GM23248 (cell line): ENCODE results near the gene HRH3. TPM values are rescaled to one million over a fixed set of nuclear protein-coding genes. Genes with fewer than 3 reads are reported as not detected.

Source experiments
- DNase-seq: peaks from one replicate; pipeline ENCODE4 v3.0.0-alpha.2; 2015
- H2AFZ ChIP-seq: fragments of 200-600 bp; sonication (generic); 2 replicates; pipeline ENCODE4 v1.6.1; 2016; ENCODE audit warnings: antibody characterized with exemption
- H3F3A ChIP-seq: fragments of 200-600 bp; sonication (generic); 2 replicates; pipeline ENCODE4 v1.6.1; 2016; ENCODE audit warnings: mild to moderate bottlenecking, antibody characterized with exemption, mixed run types; ENCODE audit not compliant: insufficient read depth
- H3K27ac ChIP-seq: fragments of 200-600 bp; sonication (generic); 2 replicates; pipeline ENCODE4 v1.5.1; 2016; ENCODE audit warnings: mild to moderate bottlenecking
- H3K27me3 ChIP-seq: fragments of 200-600 bp; sonication (generic); replicated peaks from 2 replicates; pipeline ENCODE4 v1.6.1; 2016; ENCODE audit warnings: mild to moderate bottlenecking; ENCODE audit not compliant: insufficient read depth
- H3K36me3 ChIP-seq: fragments of 200-600 bp; sonication (generic); 2 replicates; pipeline ENCODE4 v1.6.1; 2016; ENCODE audit warnings: low read depth, mild to moderate bottlenecking
- H3K4me1 ChIP-seq: fragments of 200-600 bp; sonication (generic); 2 replicates; pipeline ENCODE4 v1.6.1; 2016; ENCODE audit warnings: mild to moderate bottlenecking; ENCODE audit not compliant: insufficient read depth
- H3K4me2 ChIP-seq: fragments of 200-600 bp; sonication (generic); one replicate; pipeline ENCODE4 v1.6.1; 2016; ENCODE audit warnings: mild to moderate bottlenecking; ENCODE audit not compliant: unreplicated experiment
- H3K4me3 ChIP-seq: fragments of 200-600 bp; sonication (generic); 2 replicates; pipeline ENCODE4 v1.5.1; 2016; ENCODE audit warnings: mild to moderate bottlenecking
- H3K79me2 ChIP-seq: fragments of 200-600 bp; sonication (generic); 2 replicates; pipeline ENCODE4 v1.6.1; 2016; ENCODE audit warnings: mild to moderate bottlenecking; ENCODE audit not compliant: insufficient read depth
- H3K9ac ChIP-seq: fragments of 200-600 bp; sonication (generic); 2 replicates; pipeline ENCODE4 v1.6.1; 2016; ENCODE audit warnings: mild to moderate bottlenecking
- H3K9me2 ChIP-seq: fragments of 200-600 bp; sonication (generic); 2 replicates; pipeline ENCODE4 v1.6.1; 2016; ENCODE audit warnings: mixed run types, mild to moderate bottlenecking, moderate library complexity; ENCODE audit not compliant: insufficient read depth
- H3K9me3 ChIP-seq: fragments of 200-600 bp; sonication (generic); one replicate; pipeline ENCODE4 v1.6.1; 2017; ENCODE audit warnings: low read depth
- H4K20me1 ChIP-seq: fragments of 200-600 bp; sonication (generic); 2 replicates; pipeline ENCODE4 v1.6.0; 2016; ENCODE audit not compliant: insufficient read depth
- EZH2 ChIP-seq: fragments of 200-600 bp; sonication (generic); IDR thresholded peaks from 2 replicates; pipeline ENCODE4 v1.6.1; 2018; ENCODE audit warnings: antibody characterized with exemption, mild to moderate bottlenecking; ENCODE audit not compliant: insufficient read depth, poor library complexity, severe bottlenecking
- EZH2phosphoT487 ChIP-seq: fragments of 200-600 bp; sonication (generic); IDR thresholded peaks from 2 replicates; pipeline ENCODE4 v1.6.1; 2018; ENCODE audit warnings: antibody characterized with exemption, moderate library complexity, mild to moderate bottlenecking, low read depth; ENCODE audit not compliant: insufficient read depth
- WGBS, 2 experiments: methylation state at CpG; one replicate each; pipeline ENCODE4 v1.1.6; 2015 to 2017; ENCODE audit warnings: low lambda C conversion rate in 2 of 2, low coverage in 1 of 2; ENCODE audit errors: missing lambda C conversion rate in 2 of 2; 5-methylcytosine and 5-hydroxymethylcytosine counted together
- in situ Hi-C: fragments of 300-500 bp; cut with MboI; formaldehyde crosslinking; loops from 2 replicates; pipeline ENCODE4 v1.15.0; 2020
- polyA plus RNA-seq: library from polyadenylated mRNA; unstranded; fragments of >200 nt; fragmentation: Nextera tagmentation; extraction: Ambion mirVana; gene quantifications from 2 replicates; pipeline ENCODE4 v1.2.1, GENCODE V29; 2016
- total RNA-seq: library from RNA; depleted of rRNA; stranded (reverse); fragments of >200 nt; shearing (Covaris generic); gene quantifications from 2 replicates; pipeline ENCODE4 v1.2.3, GENCODE V29; 2014

The HRH3 gene
- total and polyA plus RNA-seq, 2 experiments from 2014 or later = not detected

DNA sequence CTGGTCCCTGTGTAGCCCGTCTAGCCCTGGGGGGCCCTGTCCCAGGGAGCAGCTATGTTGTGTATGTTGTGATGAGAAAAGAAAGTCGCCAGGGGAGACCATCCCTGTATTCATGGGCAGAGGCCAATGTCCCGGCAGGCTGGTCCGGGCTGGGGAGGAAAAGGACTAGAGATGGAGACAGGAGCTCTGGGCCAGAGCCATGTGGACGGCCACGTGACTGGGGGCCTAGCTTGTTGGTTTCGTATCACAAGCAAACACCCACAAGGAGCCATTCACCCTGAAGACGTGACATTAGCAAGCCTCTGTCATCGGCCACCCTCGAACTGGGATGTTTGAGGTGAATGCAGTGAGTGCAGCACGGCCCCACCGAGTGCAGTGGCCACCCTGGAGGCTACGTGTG, 2.9 kb upstream of the HRH3 start:
- no peaks in the 10 kb centered on the region for H4K20me1 ChIP-seq

DNA sequence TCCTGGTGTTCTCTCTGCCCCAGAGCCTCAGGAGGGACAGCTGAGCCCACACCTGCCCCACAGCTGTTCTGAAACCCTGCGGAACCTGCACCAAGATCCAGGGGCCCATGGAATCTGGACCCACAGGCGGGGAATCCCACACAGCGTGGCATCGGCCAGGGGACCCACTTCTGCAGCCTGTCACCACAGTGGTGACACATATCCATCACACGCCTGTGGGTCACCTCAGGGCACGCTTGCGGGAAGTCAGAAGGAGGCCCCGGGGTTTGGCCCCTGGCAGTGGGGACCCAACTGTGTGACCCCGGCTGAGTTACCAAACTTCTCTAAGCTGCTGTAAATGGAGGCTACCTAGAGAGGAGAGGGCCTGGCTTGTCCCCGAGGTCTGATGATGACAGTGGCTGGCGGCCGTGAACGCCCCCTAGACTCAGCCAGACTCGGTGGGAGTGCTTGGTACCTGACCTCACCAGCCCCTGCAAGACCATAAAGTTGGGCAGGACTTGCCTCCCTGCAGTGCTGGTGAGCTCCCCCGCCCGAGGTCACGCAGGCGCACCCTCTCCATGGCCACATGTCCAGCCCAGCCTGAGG, 2.3 kb upstream of the HRH3 start:
- no peaks in the 10 kb centered on the region for H3K36me3 ChIP-seq
- no peak overlapping the region for H3K9ac ChIP-seq
- no peaks in the 10 kb centered on the region for H3K4me1 ChIP-seq
- H3K27ac ChIP-seq = no peak overlapping the region
- H3K9me2 ChIP-seq = no peaks in the 10 kb centered on the region
- no peaks in the 10 kb centered on the region for H4K20me1 ChIP-seq
- 69 to 73% methylated on average over 15 to 18 of the region's 18 CpGs for WGBS, 2 experiments
- no peaks in the 10 kb centered on the region for H3K9me3 ChIP-seq
- H3F3A ChIP-seq = no peaks in the 10 kb centered on the region
- H2AFZ ChIP-seq = no peak overlapping the region
- H3K4me3 ChIP-seq = no peak overlapping the region
- no peaks in the 10 kb centered on the region for H3K79me2 ChIP-seq
- no peak overlapping the region for H3K4me2 ChIP-seq
- DNase-seq = no peak
- in situ Hi-C loops = no loop called here
- peaks cover 40% of the 10 kb centered on the region for H3K27me3 ChIP-seq
- TF ChIP-seq EZH2phosphoT487 (no peak), EZH2 (no peak)

More for the DNA sequence above, 2.9 kb upstream of the HRH3 start:
- Histone ChIP-seq H3K27me3 (peaks cover 37% of the 10 kb centered on the region), H3K4me2 (no peak overlapping the region), H3K4me1 (no peaks in the 10 kb centered on the region), H3K9ac (no peak overlapping the region), H3K27ac (no peak overlapping the region), H3K9me3 (no peaks in the 10 kb centered on the region), H3K9me2 (no peaks in the 10 kb centered on the region), H3K79me2 (no peaks in the 10 kb centered on the region), H2AFZ (no peak overlapping the region), H3F3A (no peaks in the 10 kb centered on the region), H3K36me3 (no peaks in the 10 kb centered on the region), H3K4me3 (no peak overlapping the region)
- TF ChIP-seq EZH2phosphoT487 (no peak), EZH2 (no peak)
- no peak for DNase-seq
- WGBS, 2 experiments = 26 to 27% methylated on average over 13 of the region's 13 CpGs
- in situ Hi-C loops = no loop called here

DNA sequence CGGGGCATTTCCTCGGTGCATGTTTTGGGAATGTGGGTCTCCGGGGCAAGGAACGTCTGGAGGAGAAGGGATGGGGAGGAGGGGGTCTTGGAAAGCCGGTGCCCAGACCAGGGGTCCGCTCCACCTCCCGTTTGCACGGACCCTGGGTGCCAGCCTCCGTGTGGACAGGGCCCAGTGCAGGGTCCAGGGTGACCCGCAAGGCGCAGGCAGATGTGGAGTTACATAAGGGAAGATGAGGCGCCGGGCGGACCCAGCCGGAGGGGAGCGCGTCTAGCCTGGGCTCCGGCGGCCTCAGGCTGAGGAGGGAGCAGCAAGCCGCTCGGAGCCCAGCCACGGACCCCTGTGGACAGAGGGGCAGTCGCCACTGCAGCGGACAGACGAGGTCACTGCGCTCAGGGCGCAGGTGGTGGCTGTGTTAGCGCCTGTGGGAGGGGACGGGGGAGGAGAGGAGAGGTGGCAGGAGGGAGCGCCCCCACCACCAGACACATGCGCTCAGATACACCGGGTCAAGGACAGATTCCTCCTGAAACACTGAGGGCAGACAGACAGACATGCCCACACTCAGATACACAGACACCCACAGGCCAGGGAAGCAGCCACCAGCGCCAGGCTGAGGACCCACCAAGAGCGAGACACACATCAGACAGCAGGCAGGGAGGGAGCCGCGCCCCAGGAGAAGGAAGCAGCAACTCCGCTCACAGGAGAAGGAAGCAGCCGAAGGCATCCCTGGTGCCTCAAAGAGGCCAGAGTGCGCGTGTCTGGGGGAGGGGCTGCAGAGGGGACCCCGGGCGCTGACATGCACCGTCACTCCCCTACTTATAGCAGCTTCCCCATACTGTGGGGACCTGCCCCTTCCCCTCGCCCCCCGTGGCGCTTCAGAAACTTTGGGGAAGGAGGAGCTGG, 839 bp upstream of the HRH3 start:
- Histone ChIP-seq H3K4me2 (no peak overlapping the region), H3K9me2 (no peaks in the 10 kb centered on the region), H3K4me1 (no peaks in the 10 kb centered on the region), H4K20me1 (no peaks in the 10 kb centered on the region), H3K27ac (no peak overlapping the region), H3K9me3 (no peaks in the 10 kb centered on the region), H3K79me2 (no peaks in the 10 kb centered on the region), H3K9ac (no peak overlapping the region), H2AFZ (no peak overlapping the region), H3K27me3 (peaks cover 38% of the 10 kb centered on the region), H3K4me3 (no peak overlapping the region), H3K36me3 (no peaks in the 10 kb centered on the region), H3F3A (no peaks in the 10 kb centered on the region)
- 2 to 3% methylated on average over 27 to 46 of the region's 46 CpGs for WGBS, 2 experiments
- TF ChIP-seq EZH2 (peak; percentile 28), EZH2phosphoT487 (no peak)
- DNase-seq = no peak
- in situ Hi-C loops = no loop called here

DNA sequence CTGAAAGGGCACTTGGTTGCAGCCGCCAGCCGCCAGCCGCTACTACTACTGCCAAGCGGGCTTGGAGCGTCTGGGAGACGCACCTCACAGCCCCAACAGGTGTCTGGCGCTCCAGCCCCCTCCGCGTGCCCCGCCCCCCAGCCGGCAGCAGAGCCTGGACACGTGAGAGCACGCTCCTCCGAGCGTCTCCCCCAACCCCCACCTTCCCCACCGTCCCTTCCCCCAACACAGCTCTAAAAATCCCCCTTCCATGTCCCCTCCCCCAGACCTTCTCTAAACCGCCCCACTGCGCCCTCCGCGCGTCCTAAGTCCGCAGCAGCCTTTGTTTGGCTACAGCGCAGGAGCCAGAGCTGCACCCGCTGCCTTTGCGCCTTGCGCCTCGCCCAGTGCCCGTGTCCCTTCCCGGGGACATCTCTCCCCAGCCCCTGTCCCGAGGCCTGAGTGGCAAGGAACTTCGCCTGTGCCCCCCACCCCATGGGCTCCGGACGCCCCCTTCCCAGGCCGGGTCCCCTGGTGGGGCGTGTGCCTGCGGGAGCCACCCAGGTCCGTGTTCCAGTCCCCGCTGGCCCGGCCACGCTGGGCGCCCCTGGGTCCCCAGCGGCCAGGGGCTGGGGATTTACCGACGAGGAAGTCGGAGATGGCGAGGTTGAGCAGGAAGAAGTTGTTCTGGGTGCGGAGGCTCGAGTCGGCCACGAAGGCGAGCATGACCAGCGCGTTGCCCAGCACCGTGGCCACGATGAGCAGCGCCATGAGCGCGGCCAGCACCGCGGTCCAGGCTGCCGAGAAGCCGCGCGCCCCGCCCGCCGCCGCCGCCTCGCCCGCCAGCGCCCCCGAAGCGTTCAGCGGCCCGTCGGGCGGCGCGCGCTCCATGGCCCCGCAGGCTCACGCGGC, 732 bp downstream of the HRH3 start:
- in situ Hi-C loops = no loop called here
- Histone ChIP-seq H3K9me2 (no peaks in the 10 kb centered on the region), H3K4me3 (no peak overlapping the region), H4K20me1 (no peaks in the 10 kb centered on the region), H3K27ac (no peak overlapping the region), H3K79me2 (no peaks in the 10 kb centered on the region), H3K4me1 (no peaks in the 10 kb centered on the region), H3K27me3 (peaks cover 24% of the 10 kb centered on the region), H3K4me2 (no peak overlapping the region), H3F3A (no peaks in the 10 kb centered on the region), H3K36me3 (no peaks in the 10 kb centered on the region), H3K9ac (no peak overlapping the region), H2AFZ (no peak overlapping the region), H3K9me3 (no peaks in the 10 kb centered on the region)
- peak; percentile 48 for DNase-seq
- TF ChIP-seq EZH2 (no peak), EZH2phosphoT487 (no peak)
- WGBS, 2 experiments = 2 to 4% methylated on average over 55 to 76 of the region's 84 CpGs
